NCI-H2196 treated with DMSO at 0.1 percent for 48 hours (cell line): ENCODE data around the gene BSCL2.
"Not testable (repeated sequence)": the region's sequence is repeated elsewhere in the genome, so short reads cannot be mapped to it uniquely, and the experiment has no call there.

ENCODE experiments used
- DNase-seq: peaks from one replicate; lab custom pipeline; 2025; ENCODE audit not compliant: unreplicated experiment; lab: John Stamatoyannopoulos, UW

The BSCL2 gene

GRCh38 chr11:62707277-62707861 is at the start of gene BSCL2, which contains the start of gene GNG3:
Gene BSCL2 (minus strand): TSS chr11:62707424. CDS start chr11:62707195, 229 bp downstream.
Gene GNG3 (plus strand): TSS chr11:62707676. CDS start chr11:62708296, 620 bp downstream.
- peak; percentile 12 for DNase-seq

- no peak for DNase-seq
Measured at GRCh38 chr11:62755086-62755615, 47.9 kb upstream of the BSCL2 start.

- peak; percentile 99 for DNase-seq
Measured at GRCh38 chr11:62753736-62754603, 46.7 kb upstream of the BSCL2 start, which contains the start of gene ZBTB3. Gene ZBTB3 (minus strand): TSS chr11:62754160. CDS start chr11:62753664, 496 bp downstream.

- no peak for DNase-seq
Measured at GRCh38 chr11:62752994-62753735, 45.9 kb upstream of the BSCL2 start.

- no peak for DNase-seq
Measured at GRCh38 chr11:62752177-62752785, 45.1 kb upstream of the BSCL2 start.

- DNase-seq: not testable (repeated sequence)
Measured at GRCh38 chr11:62749931-62750330, 42.7 kb upstream of the BSCL2 start.

- DNase-seq: no peak
Measured at GRCh38 chr11:62747475-62748160, 40.4 kb upstream of the BSCL2 start.

- DNase-seq: no peak
Measured at GRCh38 chr11:62737196-62737595, 30.0 kb upstream of the BSCL2 start.

- no peak for DNase-seq
Measured at GRCh38 chr11:62732830-62733229, 25.6 kb upstream of the BSCL2 start.

GRCh38 chr11:62730076-62730475 is 22.9 kb upstream of the BSCL2 start:
- DNase-seq: not testable (repeated sequence)

- peak; percentile 70 for DNase-seq
Measured at GRCh38 chr11:62728171-62728988, 21.2 kb upstream of the BSCL2 start, which contains the start of gene TTC9C. Gene TTC9C (plus strand): TSS chr11:62728486. CDS start chr11:62728849, 363 bp downstream.

GRCh38 chr11:62727872-62728170 is 20.6 kb upstream of the BSCL2 start:
- peak; percentile 98 for DNase-seq

GRCh38 chr11:62727165-62727871 is 20.1 kb upstream of the BSCL2 start, which contains the start of gene HNRNPUL2:
Gene HNRNPUL2 (minus strand): TSS chr11:62727457. CDS start chr11:62727156, 301 bp downstream.
- peak; percentile 98 for DNase-seq

- no peak for DNase-seq
Measured at GRCh38 chr11:62726915-62727164, 19.6 kb upstream of the BSCL2 start.

GRCh38 chr11:62726156-62726914 is 19.1 kb upstream of the BSCL2 start:
- no peak for DNase-seq

- DNase-seq: no peak
Measured at GRCh38 chr11:62725646-62726045, 18.4 kb upstream of the BSCL2 start.

- DNase-seq: no peak
Measured at GRCh38 chr11:62724171-62724570, 16.9 kb upstream of the BSCL2 start.

- no peak for DNase-seq
Measured at GRCh38 chr11:62721994-62722393, 14.8 kb upstream of the BSCL2 start.
